T-helper 17 cell (primary cell): ENCODE data around the gene TAF1D. TPM values are rescaled to one million over a fixed set of nuclear protein-coding genes. Genes with fewer than 3 reads are reported as not detected.
"Not testable (repeated sequence)": the region's sequence is repeated elsewhere in the genome, so short reads cannot be mapped to it uniquely, and the experiment has no call there.

Experiments used
- ATAC-seq: fragments of 150-1000 bp; cut with Tn5 transposase; 2 replicates; pipeline ENCODE4 v1.10.0; 2021; ENCODE audit warnings: mild to moderate bottlenecking, moderate library complexity
- DNase-seq, 3 donors: peaks; one replicate each; pipeline versions ENCODE4 v3.0.0 to v3.0.0-alpha.2; 2020 to 2021
- H3K9me3 ChIP-seq: one replicate; pipeline ENCODE4 v1.7.0; 2013; ENCODE audit warnings: low read length, mild to moderate bottlenecking; ENCODE audit not compliant: control insufficient read depth, poor library complexity, severe bottlenecking
- H3K27ac Mint-ChIP-seq: one replicate; pipeline ENCODE4 v1.8.0; 2022; ENCODE audit warnings: mild to moderate bottlenecking, moderate library complexity, mixed read lengths
- H3K27me3 Mint-ChIP-seq: one replicate; pipeline ENCODE4 v1.8.0; 2022; ENCODE audit warnings: mixed read lengths
- H3K36me3 Mint-ChIP-seq: one replicate; pipeline ENCODE4 v1.8.0; 2022; ENCODE audit warnings: low read depth, mixed read lengths
- H3K4me1 Mint-ChIP-seq: one replicate; pipeline ENCODE4 v1.8.0; 2022; ENCODE audit warnings: mild to moderate bottlenecking, mixed read lengths
- H3K4me3 Mint-ChIP-seq: one replicate; pipeline ENCODE4 v1.8.0; 2022; ENCODE audit warnings: mild to moderate bottlenecking, moderate library complexity, mixed read lengths
- total RNA-seq, 4 donors: library from RNA in 2 of 4; stranded (reverse) in 2 of 4; gene quantifications; one replicate each; pipeline ENCODE4 v1.2.3 and lab custom pipeline; 2022 to 2026

TAF1D gene
- total RNA-seq (100 to 1,000 TPM; 129 to 143 TPM), total RNA-seq (lab: John Stamatoyannopoulos, UW) (106 to 128 reads per million in 2 donors)

GRCh38 chr11:93741094-93741881, at the start of gene TAF1D, which contains the start of gene C11orf54:
TSS of gene TAF1D (minus strand) at chr11:93741495. CDS start at chr11:93739304, 2,191 bp downstream.
TSS of gene C11orf54 (plus strand) at chr11:93741672. CDS start at chr11:93747394, 5,722 bp downstream.
- ATAC-seq = peak; percentile 92
- H3K27me3 Mint-ChIP-seq = no peaks in the 10 kb centered on the region
- peaks cover 53% of the 10 kb centered on the region for H3K4me1 Mint-ChIP-seq
- peak within 1 kb of the TSS; percentile 99 for H3K27ac Mint-ChIP-seq
- peak within 1 kb of the TSS; percentile 99 for H3K4me3 Mint-ChIP-seq
- no peaks in the 10 kb centered on the region for H3K9me3 ChIP-seq
- H3K36me3 Mint-ChIP-seq = peaks cover 3% of the 10 kb centered on the region
- peak; percentile 91 to 94 (median 94) for DNase-seq

GRCh38 chr11:93784935-93785360, 43.7 kb upstream of the TAF1D start:
- ATAC-seq (no peak), DNase-seq (no peak)
- H3K9me3 ChIP-seq = no peaks in the 10 kb centered on the region
- Mint-ChIP-seq H3K27me3 (no peaks in the 10 kb centered on the region), H3K4me3 (peak overlapping the region; percentile 98), H3K4me1 (peaks cover 31% of the 10 kb centered on the region), H3K36me3 (no peaks in the 10 kb centered on the region), H3K27ac (peak overlapping the region; percentile 96)

GRCh38 chr11:93784145-93784934, 43.0 kb upstream of the TAF1D start, which contains the start of gene MED17:
TSS of gene MED17 (plus strand) at chr11:93784282. CDS start at chr11:93784514, 232 bp downstream.
- Mint-ChIP-seq H3K27me3 (no peaks in the 10 kb centered on the region), H3K4me1 (peaks cover 31% of the 10 kb centered on the region), H3K36me3 (no peaks in the 10 kb centered on the region), H3K4me3 (peak within 1 kb of the TSS; percentile 98), H3K27ac (peak within 1 kb of the TSS; percentile 96)
- ATAC-seq (peak; percentile 96), DNase-seq (peak; percentile 70 to 78 (median 74))
- no peaks in the 10 kb centered on the region for H3K9me3 ChIP-seq

GRCh38 chr11:93783765-93784144, 42.5 kb upstream of the TAF1D start:
- Mint-ChIP-seq H3K36me3 (no peaks in the 10 kb centered on the region), H3K4me3 (peak overlapping the region; percentile 98), H3K27me3 (no peaks in the 10 kb centered on the region), H3K27ac (peak overlapping the region; percentile 96), H3K4me1 (peaks cover 31% of the 10 kb centered on the region)
- ATAC-seq = peak; percentile 24
- H3K9me3 ChIP-seq = no peaks in the 10 kb centered on the region
- no peak for DNase-seq

GRCh38 chr11:93783362-93783761, 42.1 kb upstream of the TAF1D start:
- DNase-seq (no peak), ATAC-seq (peak; percentile 2)
- no peaks in the 10 kb centered on the region for H3K9me3 ChIP-seq
- Mint-ChIP-seq H3K4me3 (peak overlapping the region; percentile 98), H3K36me3 (no peaks in the 10 kb centered on the region), H3K27ac (peak overlapping the region; percentile 96), H3K4me1 (peaks cover 31% of the 10 kb centered on the region), H3K27me3 (no peaks in the 10 kb centered on the region)

- H3K9me3 ChIP-seq = no peaks in the 10 kb centered on the region
- DNase-seq (no peak), ATAC-seq (no peak)
- Mint-ChIP-seq H3K4me3 (no peak overlapping the region), H3K4me1 (no peaks in the 10 kb centered on the region), H3K27me3 (no peaks in the 10 kb centered on the region), H3K27ac (no peak overlapping the region), H3K36me3 (no peaks in the 10 kb centered on the region)
These were observed 34.0 kb upstream of the TAF1D start for GRCh38 chr11:93775289-93775688.

- not testable (repeated sequence) for ATAC-seq, DNase-seq, H3K9me3 ChIP-seq, H3K36me3 Mint-ChIP-seq, H3K27me3 Mint-ChIP-seq, H3K4me1 Mint-ChIP-seq, H3K4me3 Mint-ChIP-seq, H3K27ac Mint-ChIP-seq
These were observed 33.3 kb upstream of the TAF1D start for GRCh38 chr11:93774560-93774959.

GRCh38 chr11:93773601-93774200, 32.4 kb upstream of the TAF1D start:
- Mint-ChIP-seq H3K36me3 (no peaks in the 10 kb centered on the region), H3K27me3 (no peaks in the 10 kb centered on the region), H3K4me3 (no peak overlapping the region), H3K27ac (no peak overlapping the region), H3K4me1 (no peaks in the 10 kb centered on the region)
- DNase-seq (no peak), ATAC-seq (no peak)
- no peaks in the 10 kb centered on the region for H3K9me3 ChIP-seq

- H3K27ac Mint-ChIP-seq = no peak overlapping the region
These were observed 31.8 kb upstream of the TAF1D start for GRCh38 chr11:93773045-93773477.

GRCh38 chr11:93772123-93772522, 30.8 kb upstream of the TAF1D start:
- DNase-seq = no peak
- H3K4me1 Mint-ChIP-seq = no peaks in the 10 kb centered on the region
- no peak for ATAC-seq
- H3K27me3 Mint-ChIP-seq = no peaks in the 10 kb centered on the region
- H3K36me3 Mint-ChIP-seq = no peaks in the 10 kb centered on the region
- H3K4me3 Mint-ChIP-seq = no peak overlapping the region
- no peak overlapping the region for H3K27ac Mint-ChIP-seq
- no peaks in the 10 kb centered on the region for H3K9me3 ChIP-seq

More at GRCh38 chr11:93773045-93773477, 31.8 kb upstream of the TAF1D start:
- no peaks in the 10 kb centered on the region for H3K36me3 Mint-ChIP-seq
- H3K9me3 ChIP-seq = no peaks in the 10 kb centered on the region
- no peaks in the 10 kb centered on the region for H3K27me3 Mint-ChIP-seq
- H3K4me3 Mint-ChIP-seq = no peak overlapping the region
- no peaks in the 10 kb centered on the region for H3K4me1 Mint-ChIP-seq
- DNase-seq = no peak
- ATAC-seq = no peak

- DNase-seq (no peak), ATAC-seq (no peak)
- Mint-ChIP-seq H3K4me3 (no peak overlapping the region), H3K27ac (no peak overlapping the region), H3K4me1 (no peaks in the 10 kb centered on the region), H3K27me3 (no peaks in the 10 kb centered on the region), H3K36me3 (no peaks in the 10 kb centered on the region)
- no peaks in the 10 kb centered on the region for H3K9me3 ChIP-seq
These were observed 28.9 kb upstream of the TAF1D start for GRCh38 chr11:93770160-93770559.

GRCh38 chr11:93767018-93767417, 25.7 kb upstream of the TAF1D start:
- H3K9me3 ChIP-seq = no peaks in the 10 kb centered on the region
- H3K4me3 Mint-ChIP-seq = no peak overlapping the region
- H3K27me3 Mint-ChIP-seq = no peaks in the 10 kb centered on the region
- H3K4me1 Mint-ChIP-seq = no peaks in the 10 kb centered on the region
- ATAC-seq (no peak), DNase-seq (no peak)
- no peaks in the 10 kb centered on the region for H3K36me3 Mint-ChIP-seq
- H3K27ac Mint-ChIP-seq = no peak overlapping the region

GRCh38 chr11:93766504-93766903, 25.2 kb upstream of the TAF1D start:
- H3K4me1 Mint-ChIP-seq = no peaks in the 10 kb centered on the region
- no peak overlapping the region for H3K27ac Mint-ChIP-seq
- H3K4me3 Mint-ChIP-seq = no peak overlapping the region
- no peaks in the 10 kb centered on the region for H3K9me3 ChIP-seq
- H3K36me3 Mint-ChIP-seq = no peaks in the 10 kb centered on the region
- DNase-seq (no peak), ATAC-seq (no peak)
- no peaks in the 10 kb centered on the region for H3K27me3 Mint-ChIP-seq
